Peyer's patch (tissue), 4 donors: Measurements from ENCODE around the gene MMP28.

Experiments
- POLR2A ChIP-seq, 2 donors: fragments of 450-650 bp; IDR thresholded peaks; one replicate each; pipeline ENCODE4 v1.5.1; 2017; ENCODE audit warnings: antibody characterized with exemption in 2 of 2, mild to moderate bottlenecking in 2 of 2, moderate library complexity in 2 of 2
- TF ChIP-seq, protein P1 (sequence below), 6 experiments: fragments of 450-650 bp in 4 of 6; fragments of 200-600 bp in 2 of 6; sonication (generic) in 1 of 6; IDR thresholded peaks; one replicate each; pipeline ENCODE4 v1.5.1; 2017 to 2019; ENCODE audit warnings: antibody characterized with exemption in 6 of 6, mild to moderate bottlenecking in 3 of 6, moderate library complexity in 1 of 6

DNA sequence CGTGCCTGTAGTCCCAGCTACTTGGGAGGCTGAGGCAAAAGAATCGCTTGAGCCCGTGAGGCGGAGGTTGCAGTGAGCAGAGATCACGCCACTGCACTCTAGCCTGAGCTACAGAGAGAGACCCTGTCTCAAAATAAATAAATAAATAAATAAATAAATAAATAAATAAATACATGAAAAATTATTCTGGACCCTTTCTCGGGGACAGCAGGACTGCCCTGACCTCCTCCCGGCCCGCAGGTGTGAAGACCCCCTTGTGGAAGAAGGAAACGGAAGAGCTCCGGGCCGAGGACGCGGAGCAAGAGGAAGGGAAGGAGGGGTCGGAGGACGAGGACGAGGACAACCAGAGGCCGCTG is 31.7 kb downstream of the MMP28 start:
- TF ChIP-seq, protein P1, sequence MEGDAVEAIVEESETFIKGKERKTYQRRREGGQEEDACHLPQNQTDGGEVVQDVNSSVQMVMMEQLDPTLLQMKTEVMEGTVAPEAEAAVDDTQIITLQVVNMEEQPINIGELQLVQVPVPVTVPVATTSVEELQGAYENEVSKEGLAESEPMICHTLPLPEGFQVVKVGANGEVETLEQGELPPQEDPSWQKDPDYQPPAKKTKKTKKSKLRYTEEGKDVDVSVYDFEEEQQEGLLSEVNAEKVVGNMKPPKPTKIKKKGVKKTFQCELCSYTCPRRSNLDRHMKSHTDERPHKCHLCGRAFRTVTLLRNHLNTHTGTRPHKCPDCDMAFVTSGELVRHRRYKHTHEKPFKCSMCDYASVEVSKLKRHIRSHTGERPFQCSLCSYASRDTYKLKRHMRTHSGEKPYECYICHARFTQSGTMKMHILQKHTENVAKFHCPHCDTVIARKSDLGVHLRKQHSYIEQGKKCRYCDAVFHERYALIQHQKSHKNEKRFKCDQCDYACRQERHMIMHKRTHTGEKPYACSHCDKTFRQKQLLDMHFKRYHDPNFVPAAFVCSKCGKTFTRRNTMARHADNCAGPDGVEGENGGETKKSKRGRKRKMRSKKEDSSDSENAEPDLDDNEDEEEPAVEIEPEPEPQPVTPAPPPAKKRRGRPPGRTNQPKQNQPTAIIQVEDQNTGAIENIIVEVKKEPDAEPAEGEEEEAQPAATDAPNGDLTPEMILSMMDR (IDR thresholded peaks at IDR 0.05) = no peak
- TF ChIP-seq POLR2A (IDR thresholded peaks at IDR 0.05) = no peak
